Body of pancreas (tissue), 4 donors: ENCODE measurements around the gene RAP1GDS1. TPM values are rescaled to one million over a fixed set of nuclear protein-coding genes. Genes with fewer than 3 reads are reported as not detected.
"Not testable (repeated sequence)": the region's sequence is repeated elsewhere in the genome, so short reads cannot be mapped to it uniquely, and the experiment has no call there.

ENCODE experiments used
- ATAC-seq: fragments of 150-250 bp; one replicate; pipeline ENCODE4 v1.9.1; 2016
- DNase-seq, 4 donors: peaks; one replicate each; pipeline ENCODE4 v3.0.0-alpha.2; 2019
- H3K27ac ChIP-seq, 4 donors: fragments of 200-600 bp; sonication (generic); 1 replicate in 3 of 4; 2 replicates in 1 of 4; pipeline versions ENCODE4 v1.5.1 to v1.6.1; 2016 to 2019; ENCODE audit warnings: mild to moderate bottlenecking in 1 of 4, mixed read lengths in 1 of 4, moderate library complexity in 1 of 4
- H3K27me3 ChIP-seq, 2 donors: fragments of 200-600 bp; sonication (generic); one replicate each; pipeline ENCODE4 v1.6.0; 2016; ENCODE audit warnings: mild to moderate bottlenecking in 1 of 2
- H3K36me3 ChIP-seq, 2 donors: fragments of 200-600 bp; sonication (generic); replicated peaks in 1 of 2; 2 replicates each; pipeline ENCODE4 v1.5.1; 2016; ENCODE audit warnings: low read depth in 2 of 2; ENCODE audit not compliant: insufficient read depth in 1 of 2
- H3K4me1 ChIP-seq: fragments of 200-600 bp; sonication (generic); one replicate; pipeline ENCODE4 v1.6.0; 2016
- H3K4me3 ChIP-seq, 2 donors: fragments of 200-600 bp; sonication (generic); 1 replicate in 1 of 2; 2 replicates in 1 of 2; pipeline ENCODE4 v1.5.1; 2016 to 2019
- H3K9me3 ChIP-seq, 3 donors: fragments of 200-600 bp; sonication (generic); 1 replicate in 2 of 3; 2 replicates in 1 of 3; pipeline ENCODE4 v1.5.1; 2016
- CTCF ChIP-seq, 7 experiments: fragments of 450-650 bp in 4 of 7; fragments of 200-600 bp in 3 of 7; sonication (generic) in 3 of 7; IDR thresholded peaks; one replicate each; pipeline ENCODE4 v1.5.1; 2016 to 2019; ENCODE audit warnings: antibody characterized with exemption in 7 of 7
- POLR2A ChIP-seq, 3 donors: fragments of 450-650 bp; IDR thresholded peaks; one replicate each; pipeline ENCODE4 v1.6.1; 2016; ENCODE audit warnings: antibody characterized with exemption in 3 of 3, mild to moderate bottlenecking in 2 of 3
- WGBS, 2 donors: methylation state at CpG; one replicate each; pipeline ENCODE4 v1.1.5; 2017; 5-methylcytosine and 5-hydroxymethylcytosine counted together
- intact Hi-C: fragments of 100-400 bp; cut with DNase I; formaldehyde crosslinking; loops from one replicate; pipeline ENCODE4 v1.15.1; 2023
- total RNA-seq, 2 donors: library from RNA; depleted of rRNA; stranded (reverse); fragments of >200 nt; gene quantifications; one replicate each; pipeline ENCODE4 v1.1.0, GENCODE V29; 2016

RAP1GDS1 gene
- total RNA-seq, 2 donors from 2014 or later = 13.2 to 41.2 TPM

GRCh38 chr4:98283219-98284189 is 22.3 kb downstream of the RAP1GDS1 start:
- ATAC-seq (no peak), DNase-seq (no peak)
- 64 to 70% methylated on average over 3 of the region's 3 CpGs for WGBS, 2 donors
- no peaks in the 10 kb centered on the region for H3K9me3 ChIP-seq
- H3K4me1 ChIP-seq = peaks cover 5% of the 10 kb centered on the region
- intact Hi-C loops = no loop called here
- no peaks in the 10 kb centered on the region for H3K36me3 ChIP-seq
- no peak overlapping the region for H3K27ac ChIP-seq
- H3K27me3 ChIP-seq = no peaks in the 10 kb centered on the region
- TF ChIP-seq POLR2A (IDR thresholded peaks at IDR 0.05) (no peak), CTCF (IDR thresholded peaks at IDR 0.05) (no peak)
- no peak overlapping the region for H3K4me3 ChIP-seq

- no peak for ATAC-seq
- 83 to 96% methylated on average over 3 of the region's 3 CpGs for WGBS, 2 donors
- Histone ChIP-seq H3K27me3 (no peaks in the 10 kb centered on the region), H3K4me3 (no peak overlapping the region), H3K36me3 (no peaks in the 10 kb centered on the region), H3K27ac (no peak overlapping the region), H3K9me3 (no peaks in the 10 kb centered on the region), H3K4me1 (peaks cover 7% of the 10 kb centered on the region)
- no peak for DNase-seq
- intact Hi-C loops = no loop called here
- TF ChIP-seq POLR2A (IDR thresholded peaks at IDR 0.05) = no peak
- TF ChIP-seq CTCF (IDR thresholded peaks at IDR 0.05) = no peak
Observed at GRCh38 chr4:98284640-98285046, 23.5 kb downstream of the RAP1GDS1 start.

GRCh38 chr4:98285676-98286075 is 24.5 kb downstream of the RAP1GDS1 start:
- ATAC-seq (no peak), DNase-seq (no peak)
- Histone ChIP-seq H3K27me3 (no peaks in the 10 kb centered on the region), H3K4me3 (no peak overlapping the region), H3K9me3 (no peaks in the 10 kb centered on the region), H3K27ac (no peak overlapping the region), H3K36me3 (no peaks in the 10 kb centered on the region), H3K4me1 (peaks cover 18% of the 10 kb centered on the region)
- intact Hi-C loops = no loop called here
- no peak for TF ChIP-seq CTCF (IDR thresholded peaks at IDR 0.05)
- TF ChIP-seq POLR2A (IDR thresholded peaks at IDR 0.05) = no peak
- 95 to 96% methylated on average over 3 of the region's 3 CpGs for WGBS, 2 donors

- no peak for TF ChIP-seq POLR2A (IDR thresholded peaks at IDR 0.05)
- TF ChIP-seq CTCF (IDR thresholded peaks at IDR 0.05) = no peak
- H3K27ac ChIP-seq = no peak overlapping the region
- no peaks in the 10 kb centered on the region for H3K36me3 ChIP-seq
- H3K4me3 ChIP-seq = no peak overlapping the region
- peaks cover 19% of the 10 kb centered on the region for H3K4me1 ChIP-seq
- intact Hi-C loops = no loop called here
- DNase-seq (no peak), ATAC-seq (no peak)
- no peaks in the 10 kb centered on the region for H3K9me3 ChIP-seq
- H3K27me3 ChIP-seq = no peaks in the 10 kb centered on the region
Observed at GRCh38 chr4:98287328-98287727, 26.1 kb downstream of the RAP1GDS1 start.

- H3K4me3 ChIP-seq, H3K27ac ChIP-seq, intact Hi-C loops, ATAC-seq, H3K36me3 ChIP-seq, H3K27me3 ChIP-seq, H3K9me3 ChIP-seq, DNase-seq: not testable (repeated sequence)
- WGBS, 2 donors = 83 to 93% methylated on average over 3 of the region's 3 CpGs
- peaks cover 16% of the 10 kb centered on the region for H3K4me1 ChIP-seq
Observed at GRCh38 chr4:98288671-98289070, 27.5 kb downstream of the RAP1GDS1 start.
